ENCODE measurements around the gene USP20.

USP20 gene

GRCh38 chr9:129879103-129879699 is 43.9 kb downstream of the USP20 start:
- Histone ChIP-seq H3K27me3 (ENCODE audit: insufficient read depth, low read length) (no peaks in the 10 kb centered on the region), H3K4me3 (ENCODE audit: low read depth, low read length, poor library complexity, severe bottlenecking) (no peak overlapping the region), H3F3A (ENCODE audit: insufficient read depth, low read length) (no peaks in the 10 kb centered on the region), H3K27ac (ENCODE audit: low read depth, low read length, poor library complexity, severe bottlenecking) (no peak overlapping the region), H3K9me2 (ENCODE audit: low read depth, low read length) (no peaks in the 10 kb centered on the region), H2AFZ (ENCODE audit: low read length) (no peak overlapping the region), H3K36me3 (ENCODE audit: insufficient read depth, low read length) (no peaks in the 10 kb centered on the region), H3K9me3 (ENCODE audit: low read length) (no peaks in the 10 kb centered on the region), H4K20me1 (ENCODE audit: insufficient read depth, low read length) (no peaks in the 10 kb centered on the region), H3K9ac (ENCODE audit: low read length) (no peak overlapping the region), H3K4me2 (ENCODE audit: low read length) (no peak overlapping the region), H3K79me2 (ENCODE audit: insufficient read depth, low read length) (no peaks in the 10 kb centered on the region), H3K4me1 (ENCODE audit: insufficient read depth, low read length, severe bottlenecking) (peaks cover 5% of the 10 kb centered on the region)
- TF ChIP-seq CTCF (IDR thresholded peaks at IDR 0.05; ENCODE audit: low read length) (no peak), EZH2 (IDR thresholded peaks at IDR 0.05; ENCODE audit: borderline replicate concordance, low read length) (no peak)

DNA sequence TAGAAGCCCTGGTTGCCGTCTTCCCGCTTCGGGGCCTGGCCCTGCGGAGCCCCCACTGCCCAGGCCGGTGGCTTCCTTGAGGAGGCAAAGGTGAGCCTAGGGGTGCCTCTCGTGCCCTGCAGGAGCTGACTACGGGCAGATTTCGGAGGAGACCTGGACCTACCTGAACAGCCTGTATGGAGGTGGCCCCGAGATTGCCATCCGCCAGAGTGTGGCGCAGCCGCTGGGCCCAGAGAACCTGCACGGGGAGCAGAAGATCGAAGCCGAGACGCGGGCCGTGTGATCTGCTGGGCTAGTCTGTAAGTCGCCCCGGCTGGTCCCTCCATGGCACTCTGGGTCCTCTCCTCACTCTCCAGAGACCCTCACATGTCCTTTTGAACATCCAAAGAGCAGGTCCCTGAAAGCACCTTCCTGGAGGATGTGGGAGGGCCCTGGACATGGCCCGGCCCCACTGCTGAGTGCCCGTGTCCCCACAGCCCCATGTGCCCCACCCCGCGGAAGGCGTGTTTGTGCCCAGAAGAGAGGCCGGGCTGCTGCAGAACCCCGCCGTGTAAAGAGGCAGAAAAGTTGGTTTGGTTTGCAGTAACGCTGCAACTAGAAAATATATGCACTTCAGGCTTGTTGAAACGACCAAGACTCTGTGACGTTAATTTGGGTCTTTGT is 44.9 kb downstream of the USP20 start:
- Histone ChIP-seq H3K9ac (ENCODE audit: low read length) (no peak overlapping the region), H3K4me1 (ENCODE audit: insufficient read depth, low read length, severe bottlenecking) (peaks cover 14% of the 10 kb centered on the region), H3K4me3 (ENCODE audit: low read depth, low read length, poor library complexity, severe bottlenecking) (no peak overlapping the region), H3K36me3 (ENCODE audit: insufficient read depth, low read length) (no peaks in the 10 kb centered on the region), H3K9me2 (ENCODE audit: low read depth, low read length) (no peaks in the 10 kb centered on the region), H3K4me2 (ENCODE audit: low read length) (no peak overlapping the region), H4K20me1 (ENCODE audit: insufficient read depth, low read length) (no peaks in the 10 kb centered on the region), H3K79me2 (ENCODE audit: insufficient read depth, low read length) (no peaks in the 10 kb centered on the region), H3K27ac (ENCODE audit: low read depth, low read length, poor library complexity, severe bottlenecking) (no peak overlapping the region), H3K9me3 (ENCODE audit: low read length) (no peaks in the 10 kb centered on the region), H3K27me3 (ENCODE audit: insufficient read depth, low read length) (no peaks in the 10 kb centered on the region), H3F3A (ENCODE audit: insufficient read depth, low read length) (no peaks in the 10 kb centered on the region), H2AFZ (ENCODE audit: low read length) (no peak overlapping the region)
- TF ChIP-seq CTCF (IDR thresholded peaks at IDR 0.05; ENCODE audit: low read length) (no peak), EZH2 (IDR thresholded peaks at IDR 0.05; ENCODE audit: borderline replicate concordance, low read length) (no peak)

DNA sequence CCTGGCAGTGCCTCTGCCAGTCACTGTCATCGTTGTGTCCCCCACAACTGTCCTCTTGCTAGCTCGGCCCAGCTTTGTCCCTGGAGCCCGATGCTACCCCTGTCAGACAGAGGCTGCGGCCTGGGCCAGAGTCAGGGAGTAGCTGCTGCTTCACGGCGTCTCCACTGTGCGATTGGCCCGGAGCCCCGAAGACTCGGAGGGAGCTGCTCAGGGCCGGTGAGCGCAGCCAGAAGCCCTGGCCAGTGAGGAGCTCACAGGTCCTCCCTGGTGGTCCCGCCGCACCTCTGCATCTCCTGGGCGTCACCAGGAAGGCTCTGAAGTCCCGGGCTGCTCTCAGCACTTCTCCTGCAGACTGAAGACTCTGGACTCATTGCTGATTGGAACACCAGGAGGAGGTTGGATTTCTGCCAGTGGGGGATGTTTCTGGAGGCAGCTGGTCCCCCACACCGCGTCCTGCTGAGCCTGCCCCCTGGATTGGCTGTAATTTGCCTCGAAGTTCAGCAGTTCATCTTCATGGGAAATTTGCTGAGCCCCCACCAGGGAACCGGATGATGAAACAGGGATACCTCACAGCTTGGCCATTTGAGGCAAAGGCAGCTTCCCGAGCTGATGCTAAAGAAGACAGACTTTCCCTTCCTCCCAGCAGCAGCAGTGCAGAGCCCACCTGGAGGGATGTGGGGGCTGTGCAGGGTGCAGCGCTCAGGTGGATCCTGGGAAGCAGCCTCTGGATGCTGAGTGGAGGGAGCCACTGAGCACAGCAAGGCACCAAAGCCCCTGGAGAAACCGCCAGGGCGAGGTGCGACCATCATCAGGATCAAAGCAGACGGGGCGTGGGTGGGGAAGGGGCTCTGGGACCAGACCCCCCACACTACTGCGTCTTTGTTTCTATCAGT is 45.6 kb downstream of the USP20 start:
- Histone ChIP-seq H3K4me1 (ENCODE audit: insufficient read depth, low read length, severe bottlenecking) (peaks cover 22% of the 10 kb centered on the region), H3K9me3 (ENCODE audit: low read length) (no peaks in the 10 kb centered on the region), H4K20me1 (ENCODE audit: insufficient read depth, low read length) (no peaks in the 10 kb centered on the region), H3K27me3 (ENCODE audit: insufficient read depth, low read length) (no peaks in the 10 kb centered on the region), H3F3A (ENCODE audit: insufficient read depth, low read length) (no peaks in the 10 kb centered on the region), H3K27ac (ENCODE audit: low read depth, low read length, poor library complexity, severe bottlenecking) (no peak overlapping the region), H3K4me2 (ENCODE audit: low read length) (no peak overlapping the region), H3K9me2 (ENCODE audit: low read depth, low read length) (no peaks in the 10 kb centered on the region), H3K4me3 (ENCODE audit: low read depth, low read length, poor library complexity, severe bottlenecking) (no peak overlapping the region), H3K79me2 (ENCODE audit: insufficient read depth, low read length) (no peaks in the 10 kb centered on the region), H2AFZ (ENCODE audit: low read length) (no peak overlapping the region), H3K36me3 (ENCODE audit: insufficient read depth, low read length) (no peaks in the 10 kb centered on the region), H3K9ac (ENCODE audit: low read length) (no peak overlapping the region)
- TF ChIP-seq EZH2 (IDR thresholded peaks at IDR 0.05; ENCODE audit: borderline replicate concordance, low read length) (no peak), CTCF (IDR thresholded peaks at IDR 0.05; ENCODE audit: low read length) (no peak)

Data from OCI-LY1 (cell line).